Right lobe of liver (tissue), 4 donors: ENCODE data around the gene RIPK4.

Experiments
- POLR2A ChIP-seq: fragments of 450-650 bp; IDR thresholded peaks from one replicate; pipeline ENCODE4 v1.6.1; 2017; ENCODE audit warnings: antibody characterized with exemption, mild to moderate bottlenecking
- TF ChIP-seq, protein P1 (sequence below), 4 donors: fragments of 200-600 bp in 3 of 4; fragments of 450-650 bp in 1 of 4; IDR thresholded peaks; one replicate each; pipeline versions ENCODE4 v1.5.1 to v1.8.0; 2016 to 2022; ENCODE audit warnings: antibody characterized with exemption in 4 of 4, mild to moderate bottlenecking in 2 of 4
- donor health status: DM: no; HTN: no; CAD: no.
- donor health status: DM: no; HTN: no; CAD: no.
- donor health status: DM: no; HTN: yes; CAD: no.

DNA sequence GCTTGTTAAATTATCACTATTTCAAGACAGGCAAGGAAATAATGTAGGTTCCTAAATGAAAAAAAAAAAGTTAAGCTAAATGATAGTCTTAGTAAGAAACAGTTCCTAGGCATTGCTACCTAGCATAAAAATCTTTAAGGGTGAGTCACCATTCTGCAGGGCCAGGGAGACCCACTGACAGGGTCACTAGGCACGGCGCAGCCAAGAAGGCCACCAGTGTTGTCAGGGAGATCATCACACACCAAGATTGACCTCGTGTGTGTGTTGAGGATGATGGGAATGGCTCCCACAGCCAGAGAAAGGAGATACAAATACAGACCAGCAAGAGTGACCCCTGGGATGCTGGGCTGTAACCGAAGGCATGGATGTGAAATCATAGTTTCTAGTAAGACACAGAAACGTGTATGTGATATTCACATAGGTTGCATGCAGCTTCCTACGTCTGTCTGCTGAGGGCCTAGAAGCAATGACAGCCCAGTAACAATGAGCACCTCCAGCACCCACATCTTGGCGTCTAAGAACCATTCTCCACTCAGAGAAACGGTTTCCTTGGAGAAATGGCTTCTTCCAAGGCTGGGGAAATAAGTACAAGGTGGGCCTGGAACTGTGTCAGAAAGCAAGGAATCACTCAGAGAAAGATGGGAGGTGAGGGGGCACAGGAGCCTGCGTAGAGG is 29.1 kb downstream of the RIPK4 start:
- TF ChIP-seq, protein P1, sequence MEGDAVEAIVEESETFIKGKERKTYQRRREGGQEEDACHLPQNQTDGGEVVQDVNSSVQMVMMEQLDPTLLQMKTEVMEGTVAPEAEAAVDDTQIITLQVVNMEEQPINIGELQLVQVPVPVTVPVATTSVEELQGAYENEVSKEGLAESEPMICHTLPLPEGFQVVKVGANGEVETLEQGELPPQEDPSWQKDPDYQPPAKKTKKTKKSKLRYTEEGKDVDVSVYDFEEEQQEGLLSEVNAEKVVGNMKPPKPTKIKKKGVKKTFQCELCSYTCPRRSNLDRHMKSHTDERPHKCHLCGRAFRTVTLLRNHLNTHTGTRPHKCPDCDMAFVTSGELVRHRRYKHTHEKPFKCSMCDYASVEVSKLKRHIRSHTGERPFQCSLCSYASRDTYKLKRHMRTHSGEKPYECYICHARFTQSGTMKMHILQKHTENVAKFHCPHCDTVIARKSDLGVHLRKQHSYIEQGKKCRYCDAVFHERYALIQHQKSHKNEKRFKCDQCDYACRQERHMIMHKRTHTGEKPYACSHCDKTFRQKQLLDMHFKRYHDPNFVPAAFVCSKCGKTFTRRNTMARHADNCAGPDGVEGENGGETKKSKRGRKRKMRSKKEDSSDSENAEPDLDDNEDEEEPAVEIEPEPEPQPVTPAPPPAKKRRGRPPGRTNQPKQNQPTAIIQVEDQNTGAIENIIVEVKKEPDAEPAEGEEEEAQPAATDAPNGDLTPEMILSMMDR (IDR thresholded peaks at IDR 0.05) = no peak
- TF ChIP-seq POLR2A = no peak
